ENCODE data around the gene CCDC66. TPM values are rescaled to one million over a fixed set of nuclear protein-coding genes. Genes with fewer than 3 reads are reported as not detected.

The CCDC66 gene
- 100 to 1,000 TPM in 1 of 2 experiments, 10 to 100 TPM in 1; 93.4 to 104 TPM for total RNA-seq
- 10 to 100 TPM; 11.8 to 22.5 TPM for polyA plus RNA-seq

- Mint-ChIP-seq H3K4me1 (peaks cover 15 to 42% (median 29%) of the 10 kb centered on the region in 4 donors), H3K36me3 (peaks cover 19 to 38% of the 10 kb centered on the region in 2 donors), H3K9me3 (peaks cover 0 to 4% (median 0%) of the 10 kb centered on the region in 8 donors), H3K27ac (peak within 1 kb of the TSS; percentile 98 to 100 (median 99)), H3K4me3 (peak within 1 kb of the TSS; percentile 95 to 100 (median 99)), H3K27me3 (no peaks in the 10 kb centered on the region)
- Histone ChIP-seq H3K27me3 (ENCODE audit: insufficient read depth, low read length) (no peaks in the 10 kb centered on the region), H3K4me1 (ENCODE audit: insufficient read depth, low read length) (peaks cover 24% of the 10 kb centered on the region), H3K27ac (ENCODE audit: low read depth, low read length) (peak within 1 kb of the TSS; percentile 91), H3K4me3 (ENCODE audit: low read length in 2 of 2) (peak within 1 kb of the TSS; percentile 90 to 91), H3K36me3 (ENCODE audit: insufficient read depth, low read length) (peaks cover 5% of the 10 kb centered on the region), H3K9me3 (ENCODE audit: control insufficient read depth in 1 of 2, low read length in 2 of 2) (no peaks in the 10 kb centered on the region)
- DNase-seq: peak; percentile 92 to 95 (median 93)
- CTCF ChIA-PET (ENCODE audit: partially characterized antibody): interaction anchor here (0.6 to 1.8 kb wide), 14 partner anchors 35 to 439 kb away, joined by 3 to 11 read pairs (median 5); partner anchors contain the start of gene TASOR
- intact Hi-C loops (cut with micrococcal nuclease): loop anchor here (1.0 to 5.0 kb wide), 9 partner anchors 36 to 670 kb away; partner anchors contain the start of genes APPL1 and ARHGEF3
- POLR2A ChIA-PET (ENCODE audit: partially characterized antibody): interaction anchor here (0.6 to 2.9 kb wide), 42 partner anchors 9 to 1199 kb away, joined by 3 to 63 read pairs (median 4); partner anchors contain the start of genes SLMAP and TASOR
Observed at GRCh38 chr3:56556908-56557830, at the start of gene CCDC66. Gene CCDC66, plus strand, starts transcription at chr3:56557175. Its CDS starts 68 bp downstream, at chr3:56557243.

GRCh38 chr3:56519641-56520040, 37.3 kb upstream of the CCDC66 start:
- no peak overlapping the region for H3K27ac Mint-ChIP-seq
- Histone ChIP-seq H3K27me3 (ENCODE audit: insufficient read depth, low read length) (no peaks in the 10 kb centered on the region), H3K27ac (ENCODE audit: low read depth, low read length) (no peak overlapping the region), H3K4me3 (ENCODE audit: low read length in 2 of 2) (no peak overlapping the region), H3K9me3 (ENCODE audit: control insufficient read depth in 1 of 2, low read length in 2 of 2) (no peaks in the 10 kb centered on the region), H3K4me1 (ENCODE audit: insufficient read depth, low read length) (no peaks in the 10 kb centered on the region), H3K36me3 (ENCODE audit: insufficient read depth, low read length) (no peaks in the 10 kb centered on the region)
- ChIA-PET POLR2A (ENCODE audit: partially characterized antibody) (no interaction called here), CTCF (ENCODE audit: partially characterized antibody) (interaction anchor here (1.8 kb wide), 1 partner anchor 25 kb away, joined by 4 read pairs; no protein-coding TSS in a partner anchor)
- H3K36me3 Mint-ChIP-seq: no peaks in the 10 kb centered on the region
- peaks cover 9 to 12% of the 10 kb centered on the region in 2 donors for H3K27me3 Mint-ChIP-seq
- DNase-seq: no peak
- intact Hi-C loops (cut with micrococcal nuclease): no loop called here
- H3K4me1 Mint-ChIP-seq: no peaks in the 10 kb centered on the region
- H3K9me3 Mint-ChIP-seq: no peaks in the 10 kb centered on the region
- no peak overlapping the region for H3K4me3 Mint-ChIP-seq

DNA sequence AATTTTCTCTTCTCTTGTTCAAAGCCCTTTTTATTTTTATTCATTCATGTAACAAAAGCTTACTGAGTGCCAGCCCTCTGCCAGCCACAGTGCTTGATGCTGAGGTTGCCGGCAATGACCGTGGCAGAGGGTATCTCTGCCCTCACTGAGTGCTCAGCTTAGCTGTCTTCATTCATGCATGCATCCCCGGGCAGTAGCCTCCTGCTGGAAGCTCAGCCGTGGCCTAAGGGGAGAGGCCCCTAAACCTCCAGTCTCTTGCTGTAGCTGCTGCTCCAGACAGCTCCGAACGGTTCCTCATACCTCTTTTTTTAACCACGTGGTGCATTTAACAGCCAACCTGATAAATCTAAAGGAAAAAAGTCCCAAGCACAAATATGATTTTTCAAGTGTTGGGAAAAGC, 34.6 kb upstream of the CCDC66 start:
- Mint-ChIP-seq H3K27ac (no peak overlapping the region), H3K4me1 (no peaks in the 10 kb centered on the region), H3K36me3 (no peaks in the 10 kb centered on the region)

DNA sequence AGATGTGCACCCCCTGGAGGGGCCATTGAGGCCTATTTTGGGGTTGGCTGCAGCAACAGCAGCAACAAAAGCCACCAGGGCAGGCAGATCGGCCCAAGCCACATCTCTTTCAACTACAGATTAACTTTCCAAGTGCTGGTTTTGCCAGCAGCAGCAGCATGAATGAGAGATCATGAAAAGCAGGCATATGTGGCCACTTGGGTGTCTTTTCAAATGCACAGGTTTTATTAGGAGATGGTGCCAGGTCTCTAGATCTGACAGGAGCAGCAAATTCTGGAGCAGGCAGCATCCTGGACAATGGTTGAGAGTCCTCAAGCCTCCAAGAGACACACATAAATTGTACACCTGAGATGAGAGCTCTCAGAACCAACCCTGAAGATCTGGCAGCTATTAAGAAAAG, 31.7 kb upstream of the CCDC66 start:
- peaks cover 3 to 8% of the 10 kb centered on the region in 2 donors for H3K27me3 Mint-ChIP-seq
- no peak overlapping the region for H3K27ac Mint-ChIP-seq
- no peaks in the 10 kb centered on the region for H3K27me3 ChIP-seq (ENCODE audit: insufficient read depth, low read length)
- DNase-seq: no peak
- peaks cover 0 to 1% (median 0%) of the 10 kb centered on the region in 8 donors for H3K9me3 Mint-ChIP-seq
- no peaks in the 10 kb centered on the region for H3K36me3 ChIP-seq (ENCODE audit: insufficient read depth, low read length)
- ChIA-PET POLR2A (ENCODE audit: partially characterized antibody) (no interaction called here), CTCF (ENCODE audit: partially characterized antibody) (no interaction called here)
- H3K4me3 ChIP-seq (ENCODE audit: low read length in 2 of 2): no peak overlapping the region
- intact Hi-C loops (cut with micrococcal nuclease): no loop called here
- H3K9me3 ChIP-seq (ENCODE audit: control insufficient read depth in 1 of 2, low read length in 2 of 2): no peaks in the 10 kb centered on the region
- H3K36me3 Mint-ChIP-seq: no peaks in the 10 kb centered on the region
- H3K27ac ChIP-seq (ENCODE audit: low read depth, low read length): no peak overlapping the region
- no peak overlapping the region for H3K4me3 Mint-ChIP-seq
- no peaks in the 10 kb centered on the region for H3K4me1 Mint-ChIP-seq
- H3K4me1 ChIP-seq (ENCODE audit: insufficient read depth, low read length): no peaks in the 10 kb centered on the region

More for the DNA sequence above, 34.6 kb upstream of the CCDC66 start:
- no peak overlapping the region for H3K4me3 Mint-ChIP-seq
- peaks cover 6 to 12% of the 10 kb centered on the region in 2 donors for H3K27me3 Mint-ChIP-seq
- H3K9me3 ChIP-seq (ENCODE audit: control insufficient read depth in 1 of 2, low read length in 2 of 2): no peaks in the 10 kb centered on the region
- no peak overlapping the region for H3K4me3 ChIP-seq (ENCODE audit: low read length in 2 of 2)
- CTCF ChIA-PET (ENCODE audit: partially characterized antibody): no interaction called here
- H3K9me3 Mint-ChIP-seq: peaks cover 0 to 1% (median 0%) of the 10 kb centered on the region in 8 donors
- no peak overlapping the region for H3K27ac ChIP-seq (ENCODE audit: low read depth, low read length)
- POLR2A ChIA-PET (ENCODE audit: partially characterized antibody): no interaction called here
- no peak for DNase-seq
- no peaks in the 10 kb centered on the region for H3K4me1 ChIP-seq (ENCODE audit: insufficient read depth, low read length)
- intact Hi-C loops (cut with micrococcal nuclease): no loop called here
- no peaks in the 10 kb centered on the region for H3K27me3 ChIP-seq (ENCODE audit: insufficient read depth, low read length)
- H3K36me3 ChIP-seq (ENCODE audit: insufficient read depth, low read length): no peaks in the 10 kb centered on the region

GRCh38 chr3:56536735-56537134, 20.2 kb upstream of the CCDC66 start:
- POLR2A ChIA-PET (ENCODE audit: partially characterized antibody): no interaction called here
- Mint-ChIP-seq H3K4me3 (no peak overlapping the region), H3K4me1 (no peaks in the 10 kb centered on the region), H3K9me3 (peaks cover 0 to 14% (median 9%) of the 10 kb centered on the region in 8 donors), H3K36me3 (peaks cover 0 to 3% of the 10 kb centered on the region in 2 donors), H3K27ac (no peak overlapping the region), H3K27me3 (peaks cover 0 to 7% of the 10 kb centered on the region in 2 donors)
- intact Hi-C loops (cut with micrococcal nuclease): no loop called here
- Histone ChIP-seq H3K4me3 (ENCODE audit: low read length in 2 of 2) (no peak overlapping the region), H3K27me3 (ENCODE audit: insufficient read depth, low read length) (no peaks in the 10 kb centered on the region), H3K9me3 (ENCODE audit: control insufficient read depth in 1 of 2, low read length in 2 of 2) (no peaks in the 10 kb centered on the region), H3K4me1 (ENCODE audit: insufficient read depth, low read length) (no peaks in the 10 kb centered on the region), H3K36me3 (ENCODE audit: insufficient read depth, low read length) (no peaks in the 10 kb centered on the region), H3K27ac (ENCODE audit: low read depth, low read length) (no peak overlapping the region)
- DNase-seq: no peak
- CTCF ChIA-PET (ENCODE audit: partially characterized antibody): no interaction called here

DNA sequence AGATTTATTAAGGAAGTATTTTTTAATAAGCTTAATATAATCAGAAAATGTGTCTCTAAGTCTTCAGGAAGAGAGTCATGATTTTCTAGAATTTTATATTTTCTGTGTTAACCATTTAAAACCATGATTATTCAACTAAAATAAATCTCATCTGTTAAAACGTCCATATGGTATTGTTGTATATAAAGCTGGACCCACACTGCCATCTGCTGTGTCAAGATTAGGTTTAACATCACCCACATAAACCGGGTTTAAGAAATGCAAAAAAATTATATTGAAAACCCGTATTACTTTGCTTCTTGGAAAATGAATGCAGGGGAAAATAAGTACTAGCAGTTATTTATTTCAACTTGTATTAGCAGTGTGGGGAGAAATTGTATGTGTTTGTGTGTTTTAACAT, 9.5 kb upstream of the CCDC66 start:
- H3K27me3 Mint-ChIP-seq: peaks cover 7 to 20% of the 10 kb centered on the region in 2 donors
- no peak overlapping the region for H3K27ac ChIP-seq (ENCODE audit: low read depth, low read length)
- no peak for DNase-seq

DNA sequence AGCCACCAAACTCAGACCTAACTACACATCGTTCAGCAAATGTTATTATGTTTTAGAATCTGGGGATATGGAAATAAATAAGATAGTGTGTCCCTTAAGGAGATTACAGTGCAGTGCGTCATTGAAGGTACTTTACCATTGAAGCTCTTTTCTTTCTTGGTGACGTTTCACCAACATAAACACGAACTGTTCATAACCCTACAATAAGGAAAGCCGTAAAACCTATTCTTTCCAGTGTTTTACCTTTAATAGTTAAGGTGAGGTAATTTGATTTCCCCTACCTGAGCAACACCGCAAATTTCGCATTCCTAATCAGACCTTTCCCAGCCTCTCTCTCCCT, 826 bp downstream of the CCDC66 start:
- H3K27ac Mint-ChIP-seq: peak overlapping the region; percentile 98 to 100 (median 99)
- H3K27me3 Mint-ChIP-seq: no peaks in the 10 kb centered on the region
- H3K9me3 ChIP-seq (ENCODE audit: control insufficient read depth in 1 of 2, low read length in 2 of 2): no peaks in the 10 kb centered on the region
- H3K27me3 ChIP-seq (ENCODE audit: insufficient read depth, low read length): no peaks in the 10 kb centered on the region
- H3K9me3 Mint-ChIP-seq: peaks cover 0 to 2% (median 0%) of the 10 kb centered on the region in 8 donors
- H3K36me3 Mint-ChIP-seq: peaks cover 16 to 37% of the 10 kb centered on the region in 2 donors
- ChIA-PET POLR2A (ENCODE audit: partially characterized antibody) (interaction anchor here (0.9 to 2.9 kb wide), 10 partner anchors 8 to 231 kb away, joined by 3 to 63 read pairs (median 10); partner anchors contain the start of gene TASOR), CTCF (ENCODE audit: partially characterized antibody) (interaction anchor here (0.6 to 1.8 kb wide), 6 partner anchors 36 to 438 kb away, joined by 3 to 9 read pairs (median 5); no protein-coding TSS in a partner anchor)
- no peak for DNase-seq
- peak overlapping the region; percentile 95 to 100 (median 99) for H3K4me3 Mint-ChIP-seq
- peak overlapping the region; percentile 91 for H3K27ac ChIP-seq (ENCODE audit: low read depth, low read length)
- intact Hi-C loops (cut with micrococcal nuclease): loop anchor here (1.0 to 5.0 kb wide), 9 partner anchors 36 to 670 kb away; partner anchors contain the start of genes APPL1 and ARHGEF3
- peaks cover 15 to 42% (median 29%) of the 10 kb centered on the region in 4 donors for H3K4me1 Mint-ChIP-seq
- peaks cover 5% of the 10 kb centered on the region for H3K36me3 ChIP-seq (ENCODE audit: insufficient read depth, low read length)
- H3K4me3 ChIP-seq (ENCODE audit: low read length in 2 of 2): peak overlapping the region; percentile 90 to 91
- peaks cover 24% of the 10 kb centered on the region for H3K4me1 ChIP-seq (ENCODE audit: insufficient read depth, low read length)

More for the DNA sequence above, 9.5 kb upstream of the CCDC66 start:
- intact Hi-C loops (cut with micrococcal nuclease): no loop called here
- CTCF ChIA-PET (ENCODE audit: partially characterized antibody): interaction anchor here (0.7 kb wide), 1 partner anchor 13 kb away, joined by 3 read pairs; no protein-coding TSS in a partner anchor
- Mint-ChIP-seq H3K4me1 (no peaks in the 10 kb centered on the region), H3K4me3 (no peak overlapping the region), H3K9me3 (peaks cover 0 to 8% (median 3%) of the 10 kb centered on the region in 8 donors), H3K36me3 (peaks cover 2 to 3% of the 10 kb centered on the region in 2 donors), H3K27ac (no peak overlapping the region)
- Histone ChIP-seq H3K36me3 (ENCODE audit: insufficient read depth, low read length) (no peaks in the 10 kb centered on the region), H3K4me1 (ENCODE audit: insufficient read depth, low read length) (no peaks in the 10 kb centered on the region), H3K9me3 (ENCODE audit: control insufficient read depth in 1 of 2, low read length in 2 of 2) (no peaks in the 10 kb centered on the region), H3K4me3 (ENCODE audit: low read length in 2 of 2) (no peak overlapping the region), H3K27me3 (ENCODE audit: insufficient read depth, low read length) (no peaks in the 10 kb centered on the region)
- POLR2A ChIA-PET (ENCODE audit: partially characterized antibody): interaction anchor here (1.9 kb wide), 1 partner anchor 9 kb away, joined by 7 read pairs; the partner anchor contains the start of gene CCDC66

All from CD4-positive, alpha-beta memory T cell (primary cell).